Gastrocnemius medialis (tissue), 4 donors: ENCODE data around the gene ZNF549.

ENCODE experiments used
- CTCF ChIP-seq, 5 experiments: fragments of 450-650 bp in 3 of 5; fragments of 200-600 bp in 2 of 5; sonication (generic) in 2 of 5; IDR thresholded peaks in 4 of 5; conservative IDR thresholded peaks in 1 of 5; 1 replicate in 4 of 5; 2 replicates in 1 of 5; pipeline ENCODE4 v1.5.1; 2016 to 2019; ENCODE audit warnings: antibody characterized with exemption in 5 of 5, mild to moderate bottlenecking in 3 of 5, moderate library complexity in 3 of 5
- POLR2A ChIP-seq, 2 donors: fragments of 450-650 bp; IDR thresholded peaks; one replicate each; pipeline ENCODE4 v1.6.1; 2017; ENCODE audit warnings: antibody characterized with exemption in 2 of 2, mild to moderate bottlenecking in 2 of 2, moderate library complexity in 2 of 2

GRCh38 chr19:57559404-57560025 lies 32.4 kb downstream of the ZNF549 start, which contains the start of gene ZNF550:
- no peak for TF ChIP-seq CTCF (IDR thresholded peaks at IDR 0.05 in 4 of 5, conservative IDR thresholded peaks at IDR 0.05 in 1 of 5)
- TF ChIP-seq POLR2A (IDR thresholded peaks at IDR 0.05), result peak in 1 of 2 donors; percentile 51
